Esophagus squamous epithelium (tissue), 4 donors: ENCODE measurements around the gene NHSL2.

Source experiments
- CTCF ChIP-seq, 6 experiments: fragments of 450-650 bp in 4 of 6; fragments of 200-600 bp in 2 of 6; sonication (generic) in 2 of 6; IDR thresholded peaks; one replicate each; pipeline ENCODE4 v1.5.1; 2016 to 2019; ENCODE audit warnings: antibody characterized with exemption in 6 of 6, mild to moderate bottlenecking in 4 of 6, moderate library complexity in 4 of 6
- POLR2A ChIP-seq, 4 donors: fragments of 450-650 bp; IDR thresholded peaks; one replicate each; pipeline ENCODE4 v1.6.1; 2017; ENCODE audit warnings: antibody characterized with exemption in 4 of 4, mild to moderate bottlenecking in 4 of 4, moderate library complexity in 3 of 4

- TF ChIP-seq CTCF (IDR thresholded peaks at IDR 0.05) = no peak
- no peak for TF ChIP-seq POLR2A (IDR thresholded peaks at IDR 0.05)
Measured at GRCh38 chrX:72079607-72080006, 169.0 kb downstream of the NHSL2 start.
